H1 (cell line): ENCODE data around the gene ING4. TPM values are rescaled to one million over a fixed set of nuclear protein-coding genes. Genes with fewer than 3 reads are reported as not detected.

Experiments used
- CTCF ChIA-PET: fragments of 300-600 bp; sonication (Branson Sonifier 250); formaldehyde crosslinking; loops from one replicate; lab custom pipeline; 2021; ENCODE audit not compliant: partially characterized antibody; lab: Charles Lee
- POLR2A ChIA-PET: fragments of 300-600 bp; sonication (Branson Sonifier 250); formaldehyde crosslinking; loops from one replicate; lab custom pipeline; 2021; ENCODE audit warnings: inconsistent platforms; ENCODE audit not compliant: partially characterized antibody; lab: Charles Lee
- DNase-seq, 2 experiments: peaks; one replicate each; pipeline versions ENCODE4 v3.0.0 to v3.0.0-alpha.2; 2010 to 2022; ENCODE audit warnings: low spot score in 2 of 2, low read depth in 1 of 2, mixed read lengths in 1 of 2
- FAIRE-seq: peaks from 2 replicates; lab custom pipeline; 2011; peaks lifted over from hg19 to GRCh38; lab: Jason Lieb, UNC
- H2AFZ ChIP-seq: 2 replicates; pipeline ENCODE4 v1.8.1; 2012; ENCODE audit warnings: low read length, inconsistent platforms
- H2AK5ac ChIP-seq: 2 replicates; pipeline ENCODE4 v1.6.1; 2013; ENCODE audit warnings: low read depth, low read length
- H2BK120ac ChIP-seq: replicated peaks from 2 replicates; pipeline ENCODE3; 2013; ENCODE audit warnings: low read depth, low read length, inconsistent platforms
- H2BK12ac ChIP-seq: 2 replicates; pipeline ENCODE4 v1.6.1; 2013; ENCODE audit warnings: low read depth, low read length
- H2BK15ac ChIP-seq: 2 replicates; pipeline ENCODE4 v1.6.1; 2013; ENCODE audit warnings: low read length
- H2BK20ac ChIP-seq: 2 replicates; pipeline ENCODE4 v1.6.1; 2013; ENCODE audit warnings: low read length
- H2BK5ac ChIP-seq: 2 replicates; pipeline ENCODE4 v1.6.1; 2013; ENCODE audit warnings: low read depth, low read length
- H3K14ac ChIP-seq: 2 replicates; pipeline ENCODE4 v1.6.1; 2013; ENCODE audit warnings: inconsistent platforms; ENCODE audit not compliant: insufficient read length
- H3K18ac ChIP-seq: 2 replicates; pipeline ENCODE4 v1.6.1; 2013; ENCODE audit warnings: low read length; ENCODE audit errors: extremely low read depth
- H3K23ac ChIP-seq: 2 replicates; pipeline ENCODE4 v1.6.1; 2013; ENCODE audit warnings: inconsistent platforms; ENCODE audit not compliant: insufficient read length
- H3K23me2 ChIP-seq: 2 replicates; pipeline ENCODE4 v1.6.1; 2013; ENCODE audit warnings: low read depth, low read length
- H3K27ac ChIP-seq: 2 replicates; pipeline ENCODE4 v1.6.1; 2011; ENCODE audit warnings: low read depth, low read length, inconsistent platforms
- H3K27me3 ChIP-seq, 4 experiments: replicated peaks in 1 of 4; 1 replicate in 1 of 4; 2 replicates in 3 of 4; pipeline versions ENCODE4 v1.6.1 to v1.8.1; 2011 to 2013; ENCODE audit warnings: low read length in 3 of 4, mild to moderate bottlenecking in 3 of 4, inconsistent platforms in 2 of 4, mixed read lengths in 2 of 4, moderate library complexity in 1 of 4; ENCODE audit not compliant: control insufficient read depth in 3 of 4, insufficient read depth in 3 of 4; ENCODE audit errors: extremely low read depth in 1 of 4
- H3K36me3 ChIP-seq, 4 experiments: 2 replicates each; pipeline versions ENCODE4 v1.6.1 to v1.8.1; 2011 to 2013; ENCODE audit warnings: mild to moderate bottlenecking in 4 of 4, low read length in 3 of 4, moderate library complexity in 2 of 4, control low read depth in 1 of 4, inconsistent platforms in 1 of 4; ENCODE audit not compliant: insufficient read depth in 4 of 4, control insufficient read depth in 2 of 4
- H3K4ac ChIP-seq: replicated peaks from 2 replicates; pipeline ENCODE3; 2013; ENCODE audit warnings: low read length, low read depth, mixed read lengths, inconsistent platforms; ENCODE audit not compliant: insufficient read length
- H3K4me1 ChIP-seq, 4 experiments: replicated peaks in 1 of 4; 1 replicate in 1 of 4; 2 replicates in 3 of 4; pipeline versions ENCODE4 v1.6.1 to v1.8.1; 2011 to 2013; ENCODE audit warnings: low read length in 3 of 4, inconsistent platforms in 2 of 4, mixed read lengths in 1 of 4; ENCODE audit not compliant: insufficient read depth in 4 of 4, control insufficient read depth in 3 of 4
- H3K4me2 ChIP-seq, 2 experiments: 2 replicates each; pipeline versions ENCODE4 v1.6.1 to v1.8.1; 2011 to 2013; ENCODE audit warnings: low read depth in 2 of 2, low read length in 2 of 2, control low read depth in 1 of 2, inconsistent platforms in 1 of 2, mild to moderate bottlenecking in 1 of 2; ENCODE audit not compliant: insufficient read depth in 1 of 2
- H3K4me3 ChIP-seq, 4 experiments: fragments of 200-600, 300-600 bp in 1 of 4; sonication (generic), shearing (Covaris generic), sonication (Bioruptor Twin) in 1 of 4; 2 replicates each; pipeline versions ENCODE4 v1.5.1 to v1.8.1; 2011 to 2016; ENCODE audit warnings: low read length in 4 of 4, low read depth in 3 of 4, control low read depth in 2 of 4, inconsistent platforms in 2 of 4, mild to moderate bottlenecking in 2 of 4, mixed read lengths in 1 of 4, moderate library complexity in 1 of 4; ENCODE audit not compliant: insufficient read depth in 2 of 4; ENCODE audit errors: extremely low read depth in 1 of 4
- H3K56ac ChIP-seq: replicated peaks from 2 replicates; pipeline ENCODE3; 2013; ENCODE audit warnings: low read depth, mild to moderate bottlenecking, mixed read lengths, low read length, inconsistent platforms; ENCODE audit not compliant: insufficient read length
- H3K79me1 ChIP-seq: 2 replicates; pipeline ENCODE4 v1.6.1; 2013; ENCODE audit warnings: low read depth, low read length, control low read depth
- H3K79me2 ChIP-seq, 2 experiments: 2 replicates each; pipeline versions ENCODE4 v1.6.1 to v1.8.1; 2012 to 2013; ENCODE audit warnings: low read length in 2 of 2, mild to moderate bottlenecking in 2 of 2, inconsistent platforms in 1 of 2; ENCODE audit not compliant: insufficient read depth in 2 of 2, control insufficient read depth in 1 of 2
- H3K9ac ChIP-seq, 4 experiments: replicated peaks in 1 of 4; 1 replicate in 1 of 4; 2 replicates in 3 of 4; pipeline versions ENCODE4 v1.6.1 to v1.8.1; 2011 to 2013; ENCODE audit warnings: low read depth in 3 of 4, low read length in 3 of 4, control low read depth in 2 of 4, mild to moderate bottlenecking in 2 of 4, moderate library complexity in 2 of 4, inconsistent platforms in 1 of 4; ENCODE audit errors: extremely low read depth in 1 of 4
- H3K9me3 ChIP-seq, 2 experiments: 2 replicates each; pipeline versions ENCODE4 v1.6.1 to v1.8.1; 2012 to 2013; ENCODE audit warnings: mild to moderate bottlenecking in 2 of 2, moderate library complexity in 2 of 2, control low read depth in 1 of 2, inconsistent platforms in 1 of 2, low read depth in 1 of 2, low read length in 1 of 2, mixed read lengths in 1 of 2; ENCODE audit not compliant: insufficient read depth in 2 of 2
- H4K20me1 ChIP-seq, 2 experiments: replicated peaks in 1 of 2; 2 replicates each; pipeline versions ENCODE3 to v1.8.1; 2011 to 2013; ENCODE audit warnings: inconsistent platforms in 2 of 2, low read length in 2 of 2, mild to moderate bottlenecking in 1 of 2; ENCODE audit not compliant: insufficient read depth in 2 of 2, control insufficient read depth in 1 of 2
- H4K5ac ChIP-seq: 2 replicates; pipeline ENCODE4 v1.6.1; 2013; ENCODE audit warnings: low read length, low read depth, mixed read lengths, inconsistent platforms; ENCODE audit not compliant: insufficient read length
- H4K8ac ChIP-seq: 2 replicates; pipeline ENCODE4 v1.8.0; 2013; ENCODE audit warnings: mild to moderate bottlenecking, moderate library complexity, low read length, inconsistent platforms; ENCODE audit not compliant: insufficient read depth; ENCODE audit errors: extremely low read depth
- H4K91ac ChIP-seq: replicated peaks from 2 replicates; pipeline ENCODE3; 2013; ENCODE audit warnings: low read length, mixed read lengths, inconsistent platforms; ENCODE audit not compliant: insufficient read length
- CBX5 ChIP-seq: fragments of 300-800, 300-1000 bp; sonication (generic); IDR thresholded peaks from 2 replicates; pipeline ENCODE4 v1.7.1; 2016; ENCODE audit warnings: antibody characterized with exemption, low read length, low read depth
- NRF1 ChIP-seq: IDR thresholded peaks from 2 replicates; pipeline ENCODE4 v1.6.1; 2011; ENCODE audit warnings: mild to moderate bottlenecking, low read depth, low read length, improper control_type of control experiment
- TAF1 ChIP-seq: IDR thresholded peaks from 2 replicates; pipeline ENCODE4 v1.6.1; 2011; ENCODE audit warnings: mild to moderate bottlenecking, low read depth, low read length
- WGBS, 2 experiments: shearing (Covaris generic) in 1 of 2; methylation state at CpG; one replicate each; pipeline versions ENCODE4 v1.1.6 to v1.1.7; 2013 to 2015; ENCODE audit warnings: low lambda C conversion rate in 2 of 2, mixed read lengths in 2 of 2, inconsistent platforms in 1 of 2, low coverage in 1 of 2, missing lambda C conversion rate in 1 of 2; ENCODE audit not compliant: insufficient replicate concordance in 2 of 2, insufficient coverage in 1 of 2, insufficient read length in 1 of 2; ENCODE audit errors: extremely low coverage in 1 of 2, missing lambda C conversion rate in 1 of 2; 5-methylcytosine and 5-hydroxymethylcytosine counted together
- polyA plus RNA-seq, 7 experiments: library from polyadenylated mRNA; depleted of rRNA in 3 of 7; stranded (reverse) in 5 of 7; unstranded in 2 of 7; fragments of >200 nt in 5 of 7; fragments of 200-250 nt in 2 of 7; gene quantifications; 1 replicate in 5 of 7; 2 replicates in 1 of 7; 4 replicates in 1 of 7; pipeline versions ENCODE4 v1.2.1 to v1.2.3, GENCODE V29; 2011 to 2013; ENCODE audit warnings: missing spikeins in 2 of 7, mixed read lengths in 2 of 7
- small RNA-seq: library from polyadenylated mRNA; stranded (forward); fragments of <200 nt; extraction: miRNeasy Mini kit (QIAGEN cat#:217004); gene quantifications from one replicate; pipeline ENCODE3, GENCODE V24; 2013; ENCODE audit not compliant: insufficient read depth
- total RNA-seq: library from RNA; stranded (reverse); fragmentation: NEBNext Ultra II Directional; extraction: Animal tissue kit (Norgen Biotek cat#: 25700); gene quantifications from 2 replicates; pipeline ENCODE4 v1.2.1, GENCODE V29; 2021

ING4 gene
- total and polyA plus RNA-seq, 2 of the 8 experiments (the other 6 are each of a cell fraction or from before 2014, with no cell fraction given), result 22.9 to 28.6 TPM

- Histone ChIP-seq H3K4me1 (peaks cover 7 to 21% (median 13%) of the 10 kb centered on the region in 4 experiments), H2BK5ac (no peak overlapping the region), H3K27me3 (no peaks in the 10 kb centered on the region), H4K5ac (no peak overlapping the region), H3K9ac (no peak overlapping the region), H3K4me2 (no peak overlapping the region; a peak in 1 of 4 replicates), H3K79me1 (peaks cover 16% of the 10 kb centered on the region), H2AK5ac (no peak overlapping the region), H3K23ac (no peak overlapping the region), H2BK15ac (no peak overlapping the region), H3K4me3 (no peak overlapping the region), H2BK20ac (no peak overlapping the region), H3K18ac (no peak overlapping the region), H3K36me3 (peaks cover 47 to 73% (median 52%) of the 10 kb centered on the region in 4 experiments), H4K8ac (no peak overlapping the region), H4K91ac (no peak overlapping the region), H3K9me3 (no peaks in the 10 kb centered on the region), H3K56ac (no peak overlapping the region), H3K23me2 (peaks cover 12% of the 10 kb centered on the region; the same call in 1 of the 2 replicates), H3K14ac (no peak overlapping the region), H4K20me1 (peaks cover 21 to 37% of the 10 kb centered on the region in 2 experiments), H2BK120ac (no peak overlapping the region), H3K79me2 (peaks cover 22 to 49% of the 10 kb centered on the region in 2 experiments), H3K27ac (no peak overlapping the region), H3K4ac (no peak overlapping the region), H2BK12ac (no peak overlapping the region), H2AFZ (no peak overlapping the region)
- DNase-seq (no peak), FAIRE-seq (no peak)
- TF ChIP-seq CBX5, result no peak
- no peak for TF ChIP-seq NRF1
- no peak for TF ChIP-seq TAF1
- CTCF ChIA-PET, result interaction anchor here (0.7 to 4.3 kb wide), 19 partner anchors 12 to 92 kb away, joined by 3 to 25 read pairs (median 4); partner anchors contain the start of gene ACRBP
- POLR2A ChIA-PET, result interaction anchor here (0.7 to 13.4 kb wide), 10 partner anchors 9 to 228 kb away, joined by 3 to 225 read pairs (median 4); partner anchors contain the start of genes GAPDH, NOP2 and ZNF384
- 97% methylated on average over 3 of the region's 3 CpGs; no CpG with 5 or more reads in 1 of the 2 experiments for WGBS, 2 experiments
These were observed 60.4 kb downstream of the ING4 start for GRCh38 chr12:6602526-6602925.

Small RNAs within 50 kb of the gene (small RNA-seq; reads per million reads assigned to genes)
- not detected for gene RNU6-781P

Other genes starting within 250 kb of the ING4 start
- 0.28 TPM in 1 of 2 replicates, not detected in the other for gene CD27, start 218.2 kb downstream of the ING4 start, total RNA-seq
- gene CD27, start 218.2 kb downstream of the ING4 start, polyA plus RNA-seq (2011; rRNA removed), result 0.39 TPM in 2 replicates
- gene TAPBPL, start 211.1 kb downstream of the ING4 start, total RNA-seq, result 0.61 and 0.67 TPM in 2 replicates
- gene TAPBPL, start 211.1 kb downstream of the ING4 start, polyA plus RNA-seq (2011; rRNA removed), result 1.5 and 1.6 TPM in 2 replicates
- 9.3 and 10.8 TPM in 2 replicates for gene VAMP1, start 192.4 kb downstream of the ING4 start, total RNA-seq
- 23.1 and 28.2 TPM in 2 replicates for gene VAMP1, start 192.4 kb downstream of the ING4 start, polyA plus RNA-seq (2011; rRNA removed)
- 318 and 331 TPM in 2 replicates for gene MRPL51, start 169.9 kb downstream of the ING4 start, total RNA-seq
- gene MRPL51, start 169.9 kb downstream of the ING4 start, polyA plus RNA-seq (2011; rRNA removed), result 101 and 119 TPM in 2 replicates
- gene NCAPD2, start 169.0 kb downstream of the ING4 start, total RNA-seq, result 129 and 132 TPM in 2 replicates
- gene NCAPD2, start 169.0 kb downstream of the ING4 start, polyA plus RNA-seq (2011; rRNA removed), result 55.8 and 69.6 TPM in 2 replicates
- gene GAPDH, start 128.6 kb downstream of the ING4 start, total RNA-seq, result 5,175 and 5,215 TPM in 2 replicates
- gene GAPDH, start 128.6 kb downstream of the ING4 start, polyA plus RNA-seq (2011; rRNA removed), result 15,878 and 16,791 TPM in 2 replicates
- gene IFFO1, start 107.1 kb downstream of the ING4 start, total RNA-seq, result 11.8 and 12.2 TPM in 2 replicates
- gene IFFO1, start 107.1 kb downstream of the ING4 start, polyA plus RNA-seq (2011; rRNA removed), result 12.8 and 16.4 TPM in 2 replicates
- gene NOP2, start 94.8 kb downstream of the ING4 start, total RNA-seq, result 82.6 and 85.6 TPM in 2 replicates
- 34.4 and 35.4 TPM in 2 replicates for gene NOP2, start 94.8 kb downstream of the ING4 start, polyA plus RNA-seq (2011; rRNA removed)
- 305 and 330 TPM in 2 replicates for gene CHD4, start 55.7 kb downstream of the ING4 start, total RNA-seq
- 198 and 214 TPM in 2 replicates for gene CHD4, start 55.7 kb downstream of the ING4 start, polyA plus RNA-seq (2011; rRNA removed)
- gene LPAR5, start 27.2 kb downstream of the ING4 start, total RNA-seq, result 0.22 and 0.23 TPM in 2 replicates
- gene LPAR5, start 27.2 kb downstream of the ING4 start, polyA plus RNA-seq (2011; rRNA removed), result 0.24 and 0.63 TPM in 2 replicates
- gene ACRBP, start 15.7 kb downstream of the ING4 start, total RNA-seq, result 0.80 and 1.2 TPM in 2 replicates
- gene ACRBP, start 15.7 kb downstream of the ING4 start, polyA plus RNA-seq (2011; rRNA removed), result 5.2 and 8.9 TPM in 2 replicates
- gene ZNF384, start 26.3 kb upstream of the ING4 start, total RNA-seq, result 59.6 and 60.1 TPM in 2 replicates
- gene ZNF384, start 26.3 kb upstream of the ING4 start, polyA plus RNA-seq (2011; rRNA removed), result 59.0 and 75.1 TPM in 2 replicates
- gene PIANP, start 37.7 kb upstream of the ING4 start, total RNA-seq, result 9.8 and 15.3 TPM in 2 replicates
- 6.3 and 13.3 TPM in 2 replicates for gene PIANP, start 37.7 kb upstream of the ING4 start, polyA plus RNA-seq (2011; rRNA removed)
- gene COPS7A, start 60.9 kb upstream of the ING4 start, total RNA-seq, result 43.3 and 44.5 TPM in 2 replicates
- gene COPS7A, start 60.9 kb upstream of the ING4 start, polyA plus RNA-seq (2011; rRNA removed), result 95.9 and 98.4 TPM in 2 replicates
- gene MLF2, start 90.0 kb upstream of the ING4 start, total RNA-seq, result 229 and 232 TPM in 2 replicates
- gene MLF2, start 90.0 kb upstream of the ING4 start, polyA plus RNA-seq (2011; rRNA removed), result 401 and 443 TPM in 2 replicates
- gene PTMS, start 103.2 kb upstream of the ING4 start, total RNA-seq, result 444 and 486 TPM in 2 replicates
- gene PTMS, start 103.2 kb upstream of the ING4 start, polyA plus RNA-seq (2011; rRNA removed), result 553 and 999 TPM in 2 replicates
- 2.8 and 3.1 TPM in 2 replicates for gene LAG3, start 109.4 kb upstream of the ING4 start, total RNA-seq
- gene LAG3, start 109.4 kb upstream of the ING4 start, polyA plus RNA-seq (2011; rRNA removed), result 1.1 and 2.5 TPM in 2 replicates
- 3.2 and 3.4 TPM in 2 replicates for gene CD4, start 126.4 kb upstream of the ING4 start, total RNA-seq
- gene CD4, start 126.4 kb upstream of the ING4 start, polyA plus RNA-seq (2011; rRNA removed), result 5.1 and 5.6 TPM in 2 replicates
- gene GPR162, start 158.7 kb upstream of the ING4 start, total RNA-seq, result 8.6 and 8.8 TPM in 2 replicates
- 7.3 and 9.5 TPM in 2 replicates for gene GPR162, start 158.7 kb upstream of the ING4 start, polyA plus RNA-seq (2011; rRNA removed)
- 42.4 and 43.5 TPM in 2 replicates for gene P3H3, start 165.3 kb upstream of the ING4 start, total RNA-seq
- 22.9 and 40.9 TPM in 2 replicates for gene P3H3, start 165.3 kb upstream of the ING4 start, polyA plus RNA-seq (2011; rRNA removed)
- gene GNB3, start 177.8 kb upstream of the ING4 start, total RNA-seq, result 9.0 and 9.9 TPM in 2 replicates
- 9.9 and 13.9 TPM in 2 replicates for gene GNB3, start 177.8 kb upstream of the ING4 start, polyA plus RNA-seq (2011; rRNA removed)
- gene CDCA3, start 188.2 kb upstream of the ING4 start, total RNA-seq, result 47.4 and 47.7 TPM in 2 replicates
- 71.2 and 77.0 TPM in 2 replicates for gene CDCA3, start 188.2 kb upstream of the ING4 start, polyA plus RNA-seq (2011; rRNA removed)
- 148 and 159 TPM in 2 replicates for gene USP5, start 189.0 kb upstream of the ING4 start, total RNA-seq
- 66.5 and 83.9 TPM in 2 replicates for gene USP5, start 189.0 kb upstream of the ING4 start, polyA plus RNA-seq (2011; rRNA removed)
- 902 and 910 TPM in 2 replicates for gene TPI1, start 204.4 kb upstream of the ING4 start, total RNA-seq
- gene TPI1, start 204.4 kb upstream of the ING4 start, polyA plus RNA-seq (2011; rRNA removed), result 2,591 and 3,018 TPM in 2 replicates
- gene SPSB2, start 210.2 kb upstream of the ING4 start, total RNA-seq, result 13.0 and 13.9 TPM in 2 replicates
- gene SPSB2, start 210.2 kb upstream of the ING4 start, polyA plus RNA-seq (2011; rRNA removed), result 23.2 and 31.6 TPM in 2 replicates
- gene LRRC23, start 241.7 kb upstream of the ING4 start, total RNA-seq, result 2.5 and 2.9 TPM in 2 replicates
- 3.5 and 3.6 TPM in 2 replicates for gene LRRC23, start 241.7 kb upstream of the ING4 start, polyA plus RNA-seq (2011; rRNA removed)